Measurements from ENCODE around the gene TAAR6. TPM values are rescaled to one million over a fixed set of nuclear protein-coding genes. Genes with fewer than 3 reads are reported as not detected.
"Not testable (repeated sequence)": the region's sequence is repeated elsewhere in the genome, so short reads cannot be mapped to it uniquely, and the experiment has no call there.

Gene TAAR6
- total and polyA plus RNA-seq, 8 donors: not detected

GRCh38 chr6:132598473-132598872, 28.4 kb downstream of the TAAR6 start:
- no peak for ATAC-seq
- TF ChIP-seq CTCF (IDR thresholded peaks at IDR 0.05): peak in 1 of 2 donors; percentile 12

GRCh38 chr6:132600900-132601299, 30.8 kb downstream of the TAAR6 start:
- intact Hi-C loops (cut with DNase I); H3K27ac ChIP-seq; H3K27me3 ChIP-seq; H3K36me3 ChIP-seq; DNase-seq; H3K4me3 ChIP-seq; H3K9me3 ChIP-seq; ATAC-seq; H3K4me1 ChIP-seq: not testable (repeated sequence)

More at GRCh38 chr6:132598473-132598872, 28.4 kb downstream of the TAAR6 start:
- no peak for DNase-seq
- H3K27ac ChIP-seq: no peak overlapping the region
- no peaks in the 10 kb centered on the region for H3K4me1 ChIP-seq
- intact Hi-C loops (cut with DNase I): no loop called here
- H3K4me3 ChIP-seq: no peak overlapping the region
- no peaks in the 10 kb centered on the region for H3K36me3 ChIP-seq
- peaks cover 0 to 10% of the 10 kb centered on the region in 2 donors for H3K27me3 ChIP-seq
- no peaks in the 10 kb centered on the region for H3K9me3 ChIP-seq

- DNase-seq: no peak
- Histone ChIP-seq H3K4me1 (no peaks in the 10 kb centered on the region), H3K4me3 (no peak overlapping the region), H3K36me3 (no peaks in the 10 kb centered on the region), H3K27ac (no peak overlapping the region), H3K27me3 (no peaks in the 10 kb centered on the region), H3K9me3 (no peaks in the 10 kb centered on the region)
- intact Hi-C loops (cut with DNase I): no loop called here
- no peak for TF ChIP-seq CTCF (IDR thresholded peaks at IDR 0.05)
- no peak for ATAC-seq
These were observed 34.6 kb downstream of the TAAR6 start for GRCh38 chr6:132604635-132605152.

- Histone ChIP-seq H3K9me3 (no peaks in the 10 kb centered on the region), H3K36me3 (no peaks in the 10 kb centered on the region), H3K27me3 (no peaks in the 10 kb centered on the region), H3K4me1 (no peaks in the 10 kb centered on the region), H3K4me3 (no peak overlapping the region), H3K27ac (no peak overlapping the region)
- ATAC-seq (no peak), DNase-seq (no peak)
- TF ChIP-seq CTCF (IDR thresholded peaks at IDR 0.05): no peak
- intact Hi-C loops (cut with DNase I): no loop called here
These were observed 37.6 kb downstream of the TAAR6 start for GRCh38 chr6:132607544-132608233.

- intact Hi-C loops (cut with DNase I): no loop called here
- H3K9me3 ChIP-seq: no peaks in the 10 kb centered on the region
- H3K27ac ChIP-seq: no peak overlapping the region
- H3K4me3 ChIP-seq: no peak overlapping the region
- ATAC-seq: no peak
- no peak for DNase-seq
- no peaks in the 10 kb centered on the region for H3K27me3 ChIP-seq
- TF ChIP-seq CTCF (IDR thresholded peaks at IDR 0.05): no peak
- no peaks in the 10 kb centered on the region for H3K36me3 ChIP-seq
- no peaks in the 10 kb centered on the region for H3K4me1 ChIP-seq
These were observed 41.5 kb downstream of the TAAR6 start for GRCh38 chr6:132611616-132612015.
